Gastrocnemius medialis (tissue), 4 donors: ENCODE results near the gene DNM2. TPM values are rescaled to one million over a fixed set of nuclear protein-coding genes. Genes with fewer than 3 reads are reported as not detected.
A peak's percentile ranks its signal among the peaks of the same experiment; 100 is the strongest.
"Not testable (repeated sequence)": the region's sequence is repeated elsewhere in the genome, so short reads cannot be mapped to it uniquely, and the experiment has no call there.

Source experiments
- ATAC-seq, 2 donors: fragments of 150-250 bp; one replicate each; pipeline ENCODE4 v1.9.1; 2016
- DNase-seq, 2 donors: peaks; one replicate each; pipeline ENCODE4 v3.0.0-alpha.2; 2019
- H3K27ac ChIP-seq, 4 donors: fragments of 200-600 bp; sonication (generic); 1 replicate in 1 of 4; 2 replicates in 3 of 4; pipeline ENCODE4 v1.5.1; 2016 to 2018; ENCODE audit warnings: mild to moderate bottlenecking in 2 of 4, moderate library complexity in 1 of 4
- H3K27me3 ChIP-seq, 3 donors: fragments of 200-600 bp; sonication (generic) in 2 of 3; 1 replicate in 1 of 3; 2 replicates in 2 of 3; pipeline versions ENCODE4 v1.5.1 to v1.6.0; 2016 to 2019; ENCODE audit warnings: mild to moderate bottlenecking in 1 of 3, moderate library complexity in 1 of 3
- H3K36me3 ChIP-seq, 2 donors: fragments of 200-600 bp; sonication (generic) in 1 of 2; one replicate each; pipeline ENCODE4 v1.5.1; 2017 to 2018
- H3K4me1 ChIP-seq, 2 donors: fragments of 200-600 bp; sonication (generic) in 1 of 2; one replicate each; pipeline ENCODE4 v1.5.1; 2016 to 2017; ENCODE audit warnings: mild to moderate bottlenecking in 2 of 2
- H3K4me3 ChIP-seq, 4 donors: fragments of 200-600 bp; sonication (generic) in 3 of 4; 1 replicate in 1 of 4; 2 replicates in 3 of 4; pipeline ENCODE4 v1.5.1; 2016 to 2019; ENCODE audit warnings: mild to moderate bottlenecking in 2 of 4
- H3K9me3 ChIP-seq, 3 donors: fragments of 200-600 bp; sonication (generic) in 2 of 3; 1 replicate in 1 of 3; 2 replicates in 2 of 3; pipeline ENCODE4 v1.5.1; 2016 to 2019
- POLR2A ChIP-seq, 2 donors: fragments of 450-650 bp; IDR thresholded peaks; one replicate each; pipeline ENCODE4 v1.6.1; 2017; ENCODE audit warnings: antibody characterized with exemption in 2 of 2, mild to moderate bottlenecking in 2 of 2, moderate library complexity in 2 of 2
- in situ Hi-C, 4 donors: fragments of 200-750 bp; cut with MboI; loops; one replicate each; pipeline versions ENCODE4 v1.15.0 to v1.8.0; 2017; ENCODE audit warnings: low sequenced_read_pairs in 4 of 4
- intact Hi-C: fragments of 100-400 bp; cut with DNase I; formaldehyde crosslinking; loops from one replicate; pipeline ENCODE4 v1.15.1; 2023; ENCODE audit warnings: low total_unique reads
- total RNA-seq, 4 donors: library from RNA; depleted of rRNA; stranded (reverse); fragments of >200 nt; gene quantifications; one replicate each; pipeline versions ENCODE4 v1.1.0 to v1.2.3, GENCODE V29; 2016
- TF ChIP-seq, protein P1 (sequence below), 5 experiments: fragments of 450-650 bp in 3 of 5; fragments of 200-600 bp in 2 of 5; sonication (generic) in 2 of 5; IDR thresholded peaks in 4 of 5; conservative IDR thresholded peaks in 1 of 5; 1 replicate in 4 of 5; 2 replicates in 1 of 5; pipeline ENCODE4 v1.5.1; 2016 to 2019; ENCODE audit warnings: antibody characterized with exemption in 5 of 5, mild to moderate bottlenecking in 3 of 5, moderate library complexity in 3 of 5

DNM2 gene
- total RNA-seq, 4 donors from 2014 or later, result 76.2 to 131 (median 108) TPM

GRCh38 chr19:10855879-10856522 lies 138.1 kb downstream of the DNM2 start:
- intact Hi-C loops, result no loop called here
- no peak for ATAC-seq
- TF ChIP-seq, protein P1, sequence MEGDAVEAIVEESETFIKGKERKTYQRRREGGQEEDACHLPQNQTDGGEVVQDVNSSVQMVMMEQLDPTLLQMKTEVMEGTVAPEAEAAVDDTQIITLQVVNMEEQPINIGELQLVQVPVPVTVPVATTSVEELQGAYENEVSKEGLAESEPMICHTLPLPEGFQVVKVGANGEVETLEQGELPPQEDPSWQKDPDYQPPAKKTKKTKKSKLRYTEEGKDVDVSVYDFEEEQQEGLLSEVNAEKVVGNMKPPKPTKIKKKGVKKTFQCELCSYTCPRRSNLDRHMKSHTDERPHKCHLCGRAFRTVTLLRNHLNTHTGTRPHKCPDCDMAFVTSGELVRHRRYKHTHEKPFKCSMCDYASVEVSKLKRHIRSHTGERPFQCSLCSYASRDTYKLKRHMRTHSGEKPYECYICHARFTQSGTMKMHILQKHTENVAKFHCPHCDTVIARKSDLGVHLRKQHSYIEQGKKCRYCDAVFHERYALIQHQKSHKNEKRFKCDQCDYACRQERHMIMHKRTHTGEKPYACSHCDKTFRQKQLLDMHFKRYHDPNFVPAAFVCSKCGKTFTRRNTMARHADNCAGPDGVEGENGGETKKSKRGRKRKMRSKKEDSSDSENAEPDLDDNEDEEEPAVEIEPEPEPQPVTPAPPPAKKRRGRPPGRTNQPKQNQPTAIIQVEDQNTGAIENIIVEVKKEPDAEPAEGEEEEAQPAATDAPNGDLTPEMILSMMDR (IDR thresholded peaks at IDR 0.05 in 4 of 5, conservative IDR thresholded peaks at IDR 0.05 in 1 of 5), result peak in 1 of 5 experiments; percentile 36
- no peak for TF ChIP-seq POLR2A (IDR thresholded peaks at IDR 0.05)

DNA sequence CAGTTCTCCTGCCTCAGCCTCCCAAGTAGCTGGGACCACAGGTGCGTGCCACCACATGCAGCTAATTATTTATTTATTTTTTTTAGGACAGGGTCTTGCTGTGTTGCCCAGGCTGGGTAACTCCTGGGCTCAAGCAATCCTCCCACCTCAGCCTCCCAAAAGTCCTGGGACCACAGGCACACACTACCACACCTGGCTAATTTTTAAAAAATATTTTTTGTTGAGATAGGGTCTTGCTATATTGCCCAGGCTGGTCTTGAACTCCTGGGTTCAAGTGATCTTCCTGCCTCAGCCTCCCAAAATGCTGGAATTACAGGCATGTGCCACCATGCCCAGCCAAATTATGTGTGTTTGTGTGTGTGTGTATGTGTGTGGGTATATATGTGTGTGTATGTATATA lies 139.0 kb downstream of the DNM2 start:
- H3K9me3 ChIP-seq, H3K4me3 ChIP-seq, H3K36me3 ChIP-seq, intact Hi-C loops, H3K4me1 ChIP-seq, DNase-seq, ATAC-seq, H3K27me3 ChIP-seq, H3K27ac ChIP-seq, in situ Hi-C loops: not testable (repeated sequence)

More at GRCh38 chr19:10855879-10856522, 138.1 kb downstream of the DNM2 start:
- Histone ChIP-seq H3K4me1 (no peaks in the 10 kb centered on the region), H3K9me3 (no peaks in the 10 kb centered on the region), H3K27me3 (no peaks in the 10 kb centered on the region), H3K4me3 (no peak overlapping the region), H3K36me3 (no peaks in the 10 kb centered on the region), H3K27ac (no peak overlapping the region)
- DNase-seq, result no peak
- in situ Hi-C loops, result no loop called here

DNA sequence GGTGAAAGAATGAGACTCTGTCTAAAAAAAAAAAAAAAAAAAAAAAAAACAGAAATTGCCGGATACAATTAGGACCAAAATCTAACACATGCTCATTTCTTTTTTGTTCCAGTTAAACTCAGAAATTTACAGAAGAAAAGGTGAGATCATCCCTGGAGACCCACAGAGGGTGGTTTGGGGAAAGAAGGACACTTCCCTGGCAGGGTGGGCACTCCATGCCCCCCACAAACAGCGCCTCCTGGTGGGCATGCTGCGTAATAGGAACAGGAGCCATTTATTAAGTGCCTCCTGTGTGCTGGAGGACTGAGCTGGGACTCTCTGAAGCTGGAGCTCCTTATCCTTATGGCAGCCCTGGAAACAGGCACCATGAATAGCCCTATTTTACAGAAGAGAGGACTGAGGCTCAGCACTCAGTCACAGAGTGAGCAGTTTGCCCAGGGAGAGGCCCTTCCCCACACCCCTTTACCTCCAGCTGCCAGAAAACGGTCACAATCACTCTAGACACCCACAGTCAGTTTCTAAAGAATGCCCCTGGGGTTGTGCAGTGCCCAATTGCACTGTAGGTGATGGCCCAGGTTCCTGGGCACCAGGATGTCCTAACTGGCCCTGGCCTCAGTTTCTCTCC lies 140.4 kb downstream of the DNM2 start:
- Histone ChIP-seq H3K36me3 (no peaks in the 10 kb centered on the region), H3K4me3 (no peak overlapping the region), H3K27me3 (no peaks in the 10 kb centered on the region), H3K4me1 (no peaks in the 10 kb centered on the region), H3K9me3 (no peaks in the 10 kb centered on the region), H3K27ac (no peak overlapping the region)
- ATAC-seq, result no peak
- no peak for DNase-seq
- intact Hi-C loops (no loop called here), in situ Hi-C loops (no loop called here)
- TF ChIP-seq POLR2A (IDR thresholded peaks at IDR 0.05), result no peak
- TF ChIP-seq, protein P1 (IDR thresholded peaks at IDR 0.05 in 4 of 5, conservative IDR thresholded peaks at IDR 0.05 in 1 of 5), result peak; percentile 30 to 50 (median 38)

DNA sequence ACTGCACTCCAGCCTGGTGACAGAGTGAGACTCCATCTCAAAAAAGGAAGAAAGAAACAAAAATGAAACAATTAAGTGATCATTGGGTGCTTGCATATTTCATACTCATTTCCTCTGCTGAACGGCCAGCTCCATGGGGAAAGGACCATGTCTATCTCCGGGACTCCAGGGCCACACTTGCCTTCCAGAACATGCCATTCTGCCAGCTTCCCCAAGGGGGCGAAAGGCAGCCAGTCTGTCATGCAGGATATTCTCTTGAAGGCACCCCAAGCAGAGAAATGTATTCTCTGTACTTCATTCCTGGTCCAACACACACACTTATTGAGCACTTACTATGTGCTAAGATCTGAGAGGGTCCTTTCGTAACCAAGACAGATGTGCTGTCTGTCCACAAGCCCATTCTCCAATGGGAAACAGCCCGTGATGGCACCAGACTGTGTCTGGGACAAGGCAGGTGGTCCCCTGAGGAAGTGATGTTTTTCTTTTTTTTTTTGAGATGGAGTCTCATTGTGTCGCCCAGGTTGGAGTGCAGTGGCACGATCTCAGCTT lies 143.3 kb downstream of the DNM2 start:
- no peak overlapping the region for H3K27ac ChIP-seq
- no peaks in the 10 kb centered on the region for H3K27me3 ChIP-seq
- no peak for TF ChIP-seq POLR2A (IDR thresholded peaks at IDR 0.05)
- TF ChIP-seq, protein P1 (IDR thresholded peaks at IDR 0.05 in 4 of 5, conservative IDR thresholded peaks at IDR 0.05 in 1 of 5), result peak in 1 of 5 experiments; percentile 18
- H3K9me3 ChIP-seq, result no peaks in the 10 kb centered on the region
- ATAC-seq (no peak), DNase-seq (no peak)
- in situ Hi-C loops, result loop anchor here in 2 of 4 donors (5.0 to 10.0 kb wide), 2 partner anchors 86 to 149 kb away; no protein-coding TSS in a partner anchor
- peaks cover 4 to 7% of the 10 kb centered on the region in 2 donors for H3K4me1 ChIP-seq
- no peak overlapping the region for H3K4me3 ChIP-seq
- H3K36me3 ChIP-seq, result no peaks in the 10 kb centered on the region
- intact Hi-C loops, result no loop called here

- Histone ChIP-seq H3K4me1 (peaks cover 4 to 7% of the 10 kb centered on the region in 2 donors), H3K27me3 (no peaks in the 10 kb centered on the region), H3K36me3 (no peaks in the 10 kb centered on the region), H3K9me3 (no peaks in the 10 kb centered on the region), H3K27ac (peak overlapping the region in 2 of 4 donors; percentile 19 to 41), H3K4me3 (no peak overlapping the region)
- intact Hi-C loops, result no loop called here
- TF ChIP-seq, protein P1 (IDR thresholded peaks at IDR 0.05 in 4 of 5, conservative IDR thresholded peaks at IDR 0.05 in 1 of 5), result no peak
- no peak for TF ChIP-seq POLR2A (IDR thresholded peaks at IDR 0.05)
- in situ Hi-C loops, result loop anchor here in 2 of 4 donors (5.0 to 10.0 kb wide), 2 partner anchors 88 to 150 kb away; no protein-coding TSS in a partner anchor
- ATAC-seq, result no peak
- DNase-seq, result no peak
These were observed 144.8 kb downstream of the DNM2 start for GRCh38 chr19:10862561-10863106.
